ENCODE measurements around the gene TYR. TPM values are rescaled to one million over a fixed set of nuclear protein-coding genes. Genes with fewer than 3 reads are reported as not detected.
"Not testable (repeated sequence)": the region's sequence is repeated elsewhere in the genome, so short reads cannot be mapped to it uniquely, and the experiment has no call there.

Gene TYR
- 4.0 TPM for total RNA-seq

DNA sequence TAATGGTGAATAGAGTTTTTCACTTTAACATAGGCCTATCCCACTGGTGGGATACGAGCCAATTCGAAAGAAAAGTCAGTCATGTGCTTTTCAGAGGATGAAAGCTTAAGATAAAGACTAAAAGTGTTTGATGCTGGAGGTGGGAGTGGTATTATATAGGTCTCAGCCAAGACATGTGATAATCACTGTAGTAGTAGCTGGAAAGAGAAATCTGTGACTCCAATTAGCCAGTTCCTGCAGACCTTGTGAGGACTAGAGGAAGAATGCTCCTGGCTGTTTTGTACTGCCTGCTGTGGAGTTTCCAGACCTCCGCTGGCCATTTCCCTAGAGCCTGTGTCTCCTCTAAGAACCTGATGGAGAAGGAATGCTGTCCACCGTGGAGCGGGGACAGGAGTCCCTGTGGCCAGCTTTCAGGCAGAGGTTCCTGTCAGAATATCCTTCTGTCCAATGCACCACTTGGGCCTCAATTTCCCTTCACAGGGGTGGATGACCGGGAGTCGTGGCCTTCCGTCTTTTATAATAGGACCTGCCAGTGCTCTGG lies at the start of gene TYR:
TYR (plus strand) TSS at position 185 of the 541 bp plus-strand sequence; CDS start at position 264, 79 bp downstream.
- DNase-seq: no peak

DNA sequence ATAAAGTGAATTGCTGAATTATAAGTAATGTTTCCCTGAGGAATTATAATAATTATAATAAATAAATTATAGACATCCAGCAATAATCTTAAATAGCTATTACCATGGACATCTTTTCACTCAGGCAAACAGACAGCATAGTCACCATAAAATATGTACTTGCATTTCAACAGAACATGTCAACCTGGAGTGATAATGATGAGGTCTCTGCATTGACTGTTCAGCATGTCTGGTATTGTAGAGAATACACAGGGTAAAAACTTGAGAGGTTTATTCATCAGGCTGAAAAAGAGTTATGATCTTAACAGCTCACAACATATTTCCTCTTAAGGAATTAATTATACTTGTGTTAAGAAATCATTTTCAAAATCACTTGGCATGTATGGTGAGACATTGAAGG lies 41.1 kb upstream of the TYR start:
- DNase-seq: no peak

- DNase-seq: no peak
Measured at GRCh38 chr11:89147229-89147628, 30.4 kb upstream of the TYR start.

DNA sequence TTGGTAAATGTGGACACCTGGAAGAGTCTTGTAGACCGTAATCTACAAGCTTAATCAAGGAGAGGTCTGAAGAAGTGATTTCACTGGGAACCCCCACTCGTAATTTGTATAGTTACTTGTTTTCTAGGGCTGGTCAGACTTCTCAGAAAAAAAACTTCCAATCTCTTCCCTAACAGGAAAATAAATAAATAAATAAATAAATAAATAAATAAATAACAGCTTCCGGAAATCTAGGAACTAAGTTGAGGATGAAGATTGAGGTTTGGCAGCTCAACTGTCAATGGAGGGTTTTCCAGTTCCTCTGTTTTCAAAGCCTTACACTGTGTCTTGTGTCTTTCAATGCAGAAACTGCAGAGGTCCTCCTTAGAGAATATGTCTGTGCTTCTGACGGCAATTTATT lies 17.7 kb upstream of the TYR start:
- DNase-seq: no peak

- DNase-seq: no peak
Measured at GRCh38 chr11:89161949-89162348, 15.7 kb upstream of the TYR start.

- DNase-seq: no peak
Measured at GRCh38 chr11:89163686-89164085, 14.0 kb upstream of the TYR start.

GRCh38 chr11:89168396-89168795 lies 9.3 kb upstream of the TYR start:
- DNase-seq: no peak

DNA sequence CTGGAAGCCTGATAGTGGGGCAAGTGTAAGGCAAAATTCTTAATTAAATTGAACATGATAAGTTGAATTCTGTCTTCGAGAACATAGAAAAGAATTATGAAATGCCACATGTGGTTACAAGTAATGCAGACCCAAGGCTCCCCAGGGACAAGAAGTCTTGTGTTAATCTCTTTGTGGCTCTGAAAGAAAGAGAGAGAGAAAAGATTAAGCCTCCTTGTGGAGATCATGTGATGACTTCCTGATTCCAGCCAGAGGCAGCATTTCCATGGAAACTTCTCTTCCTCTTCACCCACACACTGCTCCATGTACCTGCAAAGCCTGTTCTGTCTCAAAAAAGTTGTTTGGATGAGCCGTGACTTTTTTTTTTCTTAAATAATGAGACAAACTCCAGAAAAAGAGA lies 1.9 kb upstream of the TYR start:
- no peak for DNase-seq

GRCh38 chr11:89176938-89177337 lies 737 bp upstream of the TYR start:
- DNase-seq: no peak

GRCh38 chr11:89181111-89181510 lies 3.4 kb downstream of the TYR start:
- no peak for DNase-seq

DNA sequence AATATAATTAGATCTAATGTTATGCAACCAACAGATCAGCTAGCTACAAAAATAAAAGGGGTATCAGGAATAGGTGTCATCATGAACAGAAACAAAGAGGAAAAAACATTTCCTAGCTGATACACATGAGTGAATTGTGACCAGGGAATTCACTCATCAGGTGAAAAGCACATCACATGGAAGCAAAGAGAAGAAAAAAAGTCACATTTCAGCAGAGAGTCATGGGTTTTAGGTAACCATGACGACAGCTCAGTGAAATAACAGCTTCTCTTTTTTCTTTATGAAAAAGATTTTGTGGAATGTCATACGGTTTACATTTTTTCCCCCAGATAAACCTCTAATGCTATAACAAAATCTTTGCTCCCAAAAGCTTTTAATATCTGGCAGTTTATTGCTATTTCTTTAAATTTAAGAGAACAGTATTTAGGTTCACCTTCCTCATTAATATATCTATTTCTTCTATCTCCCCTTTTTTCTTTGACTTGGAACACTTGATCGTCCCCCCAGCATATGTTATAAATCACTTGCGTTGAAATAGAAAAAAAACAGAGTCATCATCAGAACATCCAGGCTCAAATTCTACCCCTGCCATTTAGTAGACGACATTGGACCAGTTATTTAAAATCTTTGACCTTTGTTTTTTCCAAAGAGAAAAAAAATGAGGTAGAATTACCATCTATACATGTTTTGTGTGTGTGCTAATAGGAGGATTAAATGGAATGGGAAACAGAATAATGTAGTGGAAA lies 5.3 kb downstream of the TYR start:
- peak; percentile 2 for DNase-seq

GRCh38 chr11:89184021-89184420 lies 6.3 kb downstream of the TYR start:
- no peak for DNase-seq

- no peak for DNase-seq
Measured at GRCh38 chr11:89189776-89190175, 12.1 kb downstream of the TYR start.

GRCh38 chr11:89201138-89201537 lies 23.5 kb downstream of the TYR start:
- no peak for DNase-seq

- DNase-seq: no peak
Measured at GRCh38 chr11:89203814-89204213, 26.1 kb downstream of the TYR start.

DNA sequence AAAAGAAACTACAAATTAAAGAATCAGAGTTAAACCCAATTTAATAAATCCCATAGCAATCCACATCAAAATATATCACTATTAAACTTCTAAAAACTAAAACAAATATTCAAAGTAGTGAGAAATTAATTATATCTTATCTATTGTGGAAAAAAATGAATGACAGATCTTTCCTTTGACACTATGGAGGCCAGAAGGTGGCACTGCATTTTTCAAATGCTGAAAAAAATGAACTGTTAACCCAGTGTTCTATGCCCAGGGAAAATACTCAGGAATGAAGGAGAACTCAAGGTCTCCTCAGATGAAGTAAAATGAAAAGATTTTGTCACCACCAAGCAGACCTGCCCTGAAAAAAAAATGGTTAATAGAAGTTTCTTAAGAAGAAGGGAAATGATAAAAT lies 27.7 kb downstream of the TYR start:
- DNase-seq: no peak

GRCh38 chr11:89220684-89221339 lies 43.1 kb downstream of the TYR start:
- DNase-seq: no peak

- no peak for DNase-seq
Measured at GRCh38 chr11:89235083-89235482, 57.4 kb downstream of the TYR start.

GRCh38 chr11:89235976-89236375 lies 58.3 kb downstream of the TYR start:
- no peak for DNase-seq

GRCh38 chr11:89247007-89247406 lies 69.3 kb downstream of the TYR start:
- not testable (repeated sequence) for DNase-seq

- DNase-seq: no peak
Measured at GRCh38 chr11:89249196-89249595, 71.5 kb downstream of the TYR start.

DNA sequence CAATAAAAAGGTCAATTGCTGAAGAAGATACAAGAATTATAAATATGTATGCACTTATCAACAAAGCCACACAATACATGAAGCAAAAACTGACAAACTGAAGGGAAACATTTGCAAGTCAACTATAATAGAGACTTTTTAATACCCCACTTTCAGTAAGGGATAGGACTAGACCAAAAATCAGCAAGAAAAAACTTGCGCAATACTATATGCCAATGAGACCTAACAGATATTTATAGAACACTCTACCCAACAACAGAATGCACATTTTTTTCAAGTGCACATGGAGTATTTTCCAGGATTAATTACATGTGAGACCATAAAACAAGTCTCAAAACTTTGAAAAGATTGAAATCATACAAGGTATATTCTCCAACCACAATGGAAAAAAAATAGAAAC lies 83.8 kb downstream of the TYR start:
- DNase-seq: not testable (repeated sequence)

GRCh38 chr11:89267660-89268302 lies 90.1 kb downstream of the TYR start:
- DNase-seq: no peak

Data from skin of body (tissue), 2 donors.